Uterus (tissue), 4 donors: ENCODE results near the gene MRPL33. TPM values are rescaled to one million over a fixed set of nuclear protein-coding genes. Genes with fewer than 3 reads are reported as not detected.
"Not testable (repeated sequence)": the region's sequence is repeated elsewhere in the genome, so short reads cannot be mapped to it uniquely, and the experiment has no call there.

ENCODE experiments used
- DNase-seq, 2 donors: peaks; one replicate each; pipeline ENCODE4 v3.0.0-alpha.2; 2019 to 2020
- H3K27ac ChIP-seq, 2 donors: fragments of 200-600 bp; sonication (generic); 1 replicate in 1 of 2; 2 replicates in 1 of 2; pipeline ENCODE4 v1.5.1; 2016 to 2018
- H3K27me3 ChIP-seq, 2 donors: fragments of 200-600 bp; sonication (generic); one replicate each; pipeline ENCODE4 v1.5.1; 2018 to 2019; ENCODE audit warnings: control low read depth in 1 of 2
- H3K36me3 ChIP-seq, 2 donors: fragments of 200-600 bp; sonication (generic); one replicate each; pipeline ENCODE4 v1.5.1; 2019; ENCODE audit warnings: control low read depth in 1 of 2
- H3K4me1 ChIP-seq, 2 donors: fragments of 200-600 bp; sonication (generic); one replicate each; pipeline ENCODE4 v1.5.1; 2018 to 2019; ENCODE audit warnings: control low read depth in 1 of 2
- H3K4me3 ChIP-seq, 2 donors: fragments of 200-600 bp; sonication (generic); 1 replicate in 1 of 2; 2 replicates in 1 of 2; pipeline ENCODE4 v1.5.1; 2018 to 2019; ENCODE audit warnings: mild to moderate bottlenecking in 1 of 2
- H3K9me3 ChIP-seq, 2 donors: fragments of 200-600 bp; sonication (generic); one replicate each; pipeline ENCODE4 v1.5.1; 2019; ENCODE audit warnings: control low read depth in 1 of 2
- CTCF ChIP-seq, 4 experiments: fragments of 200-600 bp in 2 of 4; fragments of 450-650 bp in 2 of 4; sonication (generic) in 2 of 4; IDR thresholded peaks; one replicate each; pipeline ENCODE4 v1.5.1; 2016 to 2019; ENCODE audit warnings: antibody characterized with exemption in 4 of 4, mild to moderate bottlenecking in 2 of 4, moderate library complexity in 1 of 4
- POLR2A ChIP-seq, 2 donors: fragments of 450-650 bp; IDR thresholded peaks; one replicate each; pipeline ENCODE4 v1.6.1; 2016; ENCODE audit warnings: antibody characterized with exemption in 2 of 2, mild to moderate bottlenecking in 1 of 2, moderate library complexity in 1 of 2
- intact Hi-C: fragments of 100-400 bp; cut with DNase I; formaldehyde crosslinking; loops from one replicate; pipeline ENCODE4 v1.15.1; 2023; ENCODE audit warnings: low total_unique reads
- total RNA-seq, 4 donors: library from RNA; depleted of rRNA in 3 of 4; stranded (reverse); fragments of >200 nt in 3 of 4; gene quantifications; one replicate each; pipeline versions ENCODE4 v1.1.0 to v1.2.4, GENCODE V29; 2014 to 2023
- donor health status: DM: yes; HTN: yes; CAD: no.

Gene MRPL33
- total RNA-seq, 4 donors from 2014 or later: 51.7 to 404 (median 71.4) TPM

GRCh38 chr2:27741673-27742072 lies 29.8 kb upstream of the MRPL33 start:
- intact Hi-C loops: no loop called here

DNA sequence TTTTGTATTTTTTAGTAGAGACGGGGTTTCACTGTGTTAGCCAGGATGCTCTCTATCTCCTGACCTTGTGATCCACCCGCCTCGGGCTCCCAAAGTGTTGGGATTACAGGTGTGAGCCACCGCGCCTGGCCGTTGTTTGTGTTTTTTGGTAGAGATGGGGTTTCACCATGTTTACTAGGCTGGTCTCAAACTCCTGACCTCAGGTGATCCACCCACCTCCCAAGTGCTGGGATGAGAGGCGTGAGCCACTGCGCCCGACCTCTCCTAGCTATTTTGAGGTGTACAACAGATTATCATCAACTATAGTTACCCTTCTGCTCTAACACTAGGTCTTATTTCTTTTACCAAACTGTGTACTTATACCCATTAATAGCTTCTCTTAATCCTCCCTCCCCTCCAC lies 28.9 kb upstream of the MRPL33 start:
- H3K27me3 ChIP-seq: no peaks in the 10 kb centered on the region
- intact Hi-C loops: no loop called here
- H3K36me3 ChIP-seq: no peaks in the 10 kb centered on the region
- no peaks in the 10 kb centered on the region for H3K9me3 ChIP-seq
- DNase-seq: no peak
- no peak overlapping the region for H3K4me3 ChIP-seq
- no peak overlapping the region for H3K27ac ChIP-seq
- H3K4me1 ChIP-seq: no peaks in the 10 kb centered on the region
- no peak for TF ChIP-seq CTCF (IDR thresholded peaks at IDR 0.05)
- no peak for TF ChIP-seq POLR2A (IDR thresholded peaks at IDR 0.05)

More at GRCh38 chr2:27741673-27742072, 29.8 kb upstream of the MRPL33 start:
- Histone ChIP-seq H3K27ac (no peak overlapping the region), H3K27me3 (no peaks in the 10 kb centered on the region), H3K4me3 (no peak overlapping the region), H3K9me3 (no peaks in the 10 kb centered on the region), H3K4me1 (no peaks in the 10 kb centered on the region), H3K36me3 (no peaks in the 10 kb centered on the region)
- no peak for DNase-seq
- TF ChIP-seq POLR2A (IDR thresholded peaks at IDR 0.05): no peak
- no peak for TF ChIP-seq CTCF (IDR thresholded peaks at IDR 0.05)

DNA sequence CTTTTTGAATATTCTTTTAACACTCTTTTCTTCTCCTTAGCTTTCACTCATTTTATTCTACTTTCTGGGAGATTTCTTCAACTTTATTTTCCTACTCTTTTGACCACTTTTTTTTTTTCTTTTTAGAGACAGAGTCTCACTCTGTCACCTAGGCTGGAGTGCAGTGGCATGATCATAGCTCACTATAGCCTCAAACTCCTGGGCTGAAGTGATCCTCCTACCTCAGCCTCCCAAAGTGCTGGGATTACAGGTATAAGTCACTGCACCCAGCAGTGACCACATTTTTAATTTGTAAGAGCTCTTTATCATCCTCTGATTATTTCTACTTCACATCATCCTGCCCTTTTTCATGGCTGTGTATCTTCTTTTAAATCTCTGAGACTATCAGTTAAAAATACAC lies 26.0 kb upstream of the MRPL33 start:
- H3K4me3 ChIP-seq, H3K36me3 ChIP-seq, H3K27me3 ChIP-seq: not testable (repeated sequence)

GRCh38 chr2:27746325-27746724 lies 25.2 kb upstream of the MRPL33 start:
- Histone ChIP-seq H3K9me3 (no peaks in the 10 kb centered on the region), H3K27me3 (no peaks in the 10 kb centered on the region), H3K27ac (no peak overlapping the region), H3K4me3 (no peak overlapping the region), H3K4me1 (no peaks in the 10 kb centered on the region), H3K36me3 (no peaks in the 10 kb centered on the region)
- no peak for DNase-seq
- TF ChIP-seq POLR2A (IDR thresholded peaks at IDR 0.05) (no peak), CTCF (IDR thresholded peaks at IDR 0.05) (no peak)
- intact Hi-C loops: no loop called here

More for the DNA sequence above, 26.0 kb upstream of the MRPL33 start:
- intact Hi-C loops, H3K4me1 ChIP-seq, H3K9me3 ChIP-seq, DNase-seq, H3K27ac ChIP-seq: not testable (repeated sequence)

GRCh38 chr2:27747827-27748352 lies 23.6 kb upstream of the MRPL33 start:
- no peaks in the 10 kb centered on the region for H3K27me3 ChIP-seq
- intact Hi-C loops: no loop called here
- H3K4me3 ChIP-seq: no peak overlapping the region
- no peak overlapping the region for H3K27ac ChIP-seq
- no peaks in the 10 kb centered on the region for H3K4me1 ChIP-seq
- no peaks in the 10 kb centered on the region for H3K9me3 ChIP-seq
- H3K36me3 ChIP-seq: no peaks in the 10 kb centered on the region
- DNase-seq: no peak
- no peak for TF ChIP-seq POLR2A (IDR thresholded peaks at IDR 0.05)
- TF ChIP-seq CTCF (IDR thresholded peaks at IDR 0.05): no peak

DNA sequence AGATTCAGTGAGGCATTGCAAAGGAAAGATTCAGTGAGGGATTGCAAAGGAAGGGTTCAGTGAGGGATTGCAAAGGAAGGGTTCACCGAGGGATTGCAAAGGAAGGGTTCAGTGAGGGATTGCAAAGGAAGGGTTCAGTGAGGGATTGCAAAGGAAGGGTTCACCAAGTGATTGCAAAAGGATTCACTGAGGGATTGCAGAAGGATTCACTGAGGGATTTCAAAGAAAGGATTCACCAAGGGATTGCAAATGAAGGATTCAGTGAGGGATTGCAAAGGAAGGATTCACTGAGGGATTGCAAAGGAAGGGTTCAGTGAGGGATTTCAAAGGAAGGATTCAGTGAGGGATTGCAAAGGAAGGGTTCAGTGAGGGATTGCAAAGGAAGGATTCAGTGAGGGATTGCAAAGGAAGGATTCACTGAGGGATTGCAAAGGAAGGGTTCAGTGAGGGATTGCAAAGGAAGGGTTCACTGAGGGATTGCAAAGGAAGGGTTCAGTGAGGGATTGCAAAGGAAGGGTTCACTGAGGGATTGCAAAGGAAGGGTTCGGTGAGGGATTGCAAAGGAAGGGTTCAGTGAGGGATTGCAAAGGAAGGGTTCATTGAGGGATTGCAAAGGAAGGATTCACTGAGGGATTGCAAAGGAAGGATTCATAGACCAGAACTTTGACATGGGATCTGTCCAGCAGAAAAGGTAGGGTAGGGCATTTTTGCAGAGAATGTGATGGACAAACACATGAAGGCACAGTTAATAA lies 22.5 kb upstream of the MRPL33 start:
- H3K9me3 ChIP-seq, DNase-seq, H3K36me3 ChIP-seq, H3K27ac ChIP-seq, intact Hi-C loops, H3K4me3 ChIP-seq, H3K27me3 ChIP-seq, H3K4me1 ChIP-seq: not testable (repeated sequence)
